Mesenchymal stem cell (in vitro differentiated cells and primary cell): ENCODE measurements around the gene COL25A1.

ENCODE experiments used
- DNase-seq: peaks from one replicate; pipeline ENCODE4 v3.0.0-alpha.2; 2013
- H2AFZ ChIP-seq: one replicate; pipeline ENCODE4 v1.6.1; 2013; ENCODE audit warnings: low read depth, mild to moderate bottlenecking, control low read depth, inconsistent platforms, low read length, moderate library complexity
- H2AK5ac ChIP-seq: 2 replicates; pipeline ENCODE4 v1.6.1; 2013; ENCODE audit warnings: low read length, moderate library complexity, mild to moderate bottlenecking, inconsistent platforms; ENCODE audit not compliant: severe bottlenecking
- H2BK120ac ChIP-seq: one replicate; pipeline ENCODE4 v1.6.1; 2013; ENCODE audit warnings: low read depth, mild to moderate bottlenecking, inconsistent platforms, low read length, moderate library complexity
- H2BK12ac ChIP-seq, 2 experiments: one replicate each; pipeline ENCODE4 v1.6.1; 2013; ENCODE audit warnings: inconsistent platforms in 2 of 2, low read length in 2 of 2, mild to moderate bottlenecking in 2 of 2, moderate library complexity in 2 of 2, control low read depth in 1 of 2
- H2BK15ac ChIP-seq: one replicate; pipeline ENCODE4 v1.6.1; 2013; ENCODE audit warnings: mild to moderate bottlenecking, low read depth, inconsistent platforms; ENCODE audit not compliant: poor library complexity, severe bottlenecking
- H2BK5ac ChIP-seq: 2 replicates; pipeline ENCODE4 v1.6.1; 2013; ENCODE audit warnings: low read depth, mild to moderate bottlenecking, low read length, control low read depth, inconsistent platforms; ENCODE audit not compliant: poor library complexity, severe bottlenecking
- H3K14ac ChIP-seq, 2 experiments: one replicate each; pipeline ENCODE4 v1.6.1; 2013; ENCODE audit warnings: inconsistent platforms in 2 of 2, low read length in 2 of 2, control low read depth in 1 of 2, mild to moderate bottlenecking in 1 of 2, moderate library complexity in 1 of 2
- H3K18ac ChIP-seq, 2 experiments: one replicate each; pipeline ENCODE4 v1.6.1; 2013; ENCODE audit warnings: inconsistent platforms in 2 of 2, low read length in 2 of 2, control low read depth in 1 of 2, low read depth in 1 of 2, mild to moderate bottlenecking in 1 of 2
- H3K23ac ChIP-seq, 2 experiments: one replicate each; pipeline ENCODE4 v1.6.1; 2013; ENCODE audit warnings: inconsistent platforms in 2 of 2, low read length in 2 of 2, mild to moderate bottlenecking in 2 of 2, moderate library complexity in 2 of 2, control low read depth in 1 of 2
- H3K27ac ChIP-seq: 2 replicates; pipeline ENCODE4 v1.5.1; 2013; ENCODE audit warnings: mild to moderate bottlenecking, moderate library complexity, low read length, control low read depth, inconsistent platforms; ENCODE audit not compliant: poor library complexity, severe bottlenecking
- H3K27me3 ChIP-seq, 2 experiments: 2 replicates each; pipeline versions ENCODE4 v1.6.1 to v1.7.0; 2013; ENCODE audit warnings: low read length in 2 of 2, mild to moderate bottlenecking in 2 of 2, moderate library complexity in 2 of 2, control low read depth in 1 of 2, inconsistent platforms in 1 of 2; ENCODE audit not compliant: control insufficient read depth in 1 of 2, insufficient read depth in 1 of 2
- H3K36me3 ChIP-seq, 2 experiments: 2 replicates each; pipeline versions ENCODE4 v1.6.1 to v1.7.0; 2013; ENCODE audit warnings: low read length in 2 of 2, control low read depth in 1 of 2, inconsistent platforms in 1 of 2, low read depth in 1 of 2, mild to moderate bottlenecking in 1 of 2; ENCODE audit not compliant: insufficient read depth in 2 of 2, control insufficient read depth in 1 of 2
- H3K4ac ChIP-seq, 2 experiments: one replicate each; pipeline ENCODE4 v1.6.1; 2013; ENCODE audit warnings: inconsistent platforms in 2 of 2, low read length in 2 of 2, mild to moderate bottlenecking in 2 of 2, moderate library complexity in 2 of 2, control low read depth in 1 of 2, low read depth in 1 of 2
- H3K4me1 ChIP-seq: 2 replicates; pipeline ENCODE4 v1.6.1; 2013; ENCODE audit warnings: low read depth, low read length, control low read depth; ENCODE audit not compliant: control insufficient read depth, insufficient read depth
- H3K4me2 ChIP-seq: 2 replicates; pipeline ENCODE4 v1.6.1; 2013; ENCODE audit warnings: low read length, mild to moderate bottlenecking, inconsistent platforms; ENCODE audit not compliant: poor library complexity, severe bottlenecking
- H3K4me3 ChIP-seq, 2 experiments: 2 replicates each; pipeline versions ENCODE4 v1.5.1 to v1.7.0; 2013; ENCODE audit warnings: low read length in 2 of 2, mild to moderate bottlenecking in 2 of 2, control low read depth in 1 of 2, low read depth in 1 of 2; ENCODE audit not compliant: insufficient read depth in 1 of 2
- H3K79me1 ChIP-seq: replicated peaks from 2 replicates; pipeline ENCODE4 v1.6.1; 2013; ENCODE audit warnings: mild to moderate bottlenecking, control low read depth, low read length, inconsistent platforms; ENCODE audit not compliant: poor library complexity, severe bottlenecking
- H3K9ac ChIP-seq: 2 replicates; pipeline ENCODE4 v1.7.0; 2013; ENCODE audit warnings: mild to moderate bottlenecking, low read length, moderate library complexity
- H3K9me3 ChIP-seq: 2 replicates; pipeline ENCODE4 v1.7.0; 2013; ENCODE audit warnings: mild to moderate bottlenecking, low read length; ENCODE audit not compliant: control insufficient read depth
- H4K8ac ChIP-seq: one replicate; pipeline ENCODE4 v1.6.1; 2013; ENCODE audit warnings: inconsistent platforms, mild to moderate bottlenecking, low read length, moderate library complexity
- H4K91ac ChIP-seq: one replicate; pipeline ENCODE4 v1.6.1; 2013; ENCODE audit warnings: mild to moderate bottlenecking, low read length, inconsistent platforms
- WGBS: methylation state at CpG from one replicate; pipeline ENCODE4 v1.1.7; 2013; ENCODE audit warnings: mixed read lengths; 5-methylcytosine and 5-hydroxymethylcytosine counted together

The COL25A1 gene

GRCh38 chr4:109315341-109315740 is 12.9 kb upstream of the COL25A1 start:
- no peaks in the 10 kb centered on the region for H3K4me1 ChIP-seq
- WGBS: 91% methylated on average over 3 of the region's 3 CpGs

DNA sequence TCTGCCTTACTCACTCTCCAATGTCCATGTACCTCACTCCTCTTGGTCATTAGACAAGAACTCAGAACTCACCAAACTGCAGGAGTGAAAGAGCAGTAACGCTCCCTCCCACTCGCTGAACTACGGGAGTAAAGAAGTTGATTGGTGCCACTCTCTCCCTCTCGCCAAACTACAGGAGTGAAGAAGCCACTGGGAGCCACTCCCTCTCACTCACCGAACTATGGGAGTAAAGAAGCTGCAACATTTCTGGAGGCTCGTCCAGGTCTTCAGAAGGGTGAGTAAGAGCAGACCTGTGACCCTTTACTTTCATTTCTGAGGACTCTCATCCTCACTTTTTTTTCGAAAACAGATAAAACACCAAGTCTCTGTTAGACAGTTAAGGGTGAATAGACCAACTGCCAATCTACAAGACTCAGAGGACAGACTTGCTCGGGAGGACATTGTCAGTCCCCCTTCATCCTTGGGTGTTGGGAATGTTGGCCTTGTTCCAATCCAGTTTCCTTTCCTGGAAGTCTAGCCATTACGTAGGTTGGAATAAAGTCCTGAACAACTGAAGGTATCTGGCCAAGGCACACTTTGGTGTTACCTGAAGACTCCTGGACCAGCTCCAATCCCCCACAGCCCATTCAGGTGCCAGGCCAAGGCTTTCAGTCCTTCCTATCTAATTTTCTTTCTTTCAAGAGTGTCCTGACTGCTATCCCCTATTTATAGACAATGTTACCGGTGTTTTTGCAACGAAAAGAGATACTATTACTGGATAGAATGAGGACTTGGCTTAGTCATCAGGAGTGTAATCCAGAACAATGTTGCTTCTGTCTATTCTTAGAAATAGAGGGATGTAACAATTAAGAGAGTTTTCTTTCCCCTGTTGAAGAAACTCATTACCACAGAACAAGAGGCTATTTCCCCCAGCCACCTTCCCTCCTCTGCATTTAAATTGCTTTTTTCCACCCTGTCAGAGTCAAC is 11.0 kb upstream of the COL25A1 start:
- no peak overlapping the region for H2AK5ac ChIP-seq
- no peaks in the 10 kb centered on the region for H3K36me3 ChIP-seq
- no peaks in the 10 kb centered on the region for H3K27me3 ChIP-seq
- H2AFZ ChIP-seq: no peak overlapping the region
- no peak overlapping the region for H3K9ac ChIP-seq
- no peak for DNase-seq
- no peak overlapping the region for H4K8ac ChIP-seq
- no peak overlapping the region for H3K4ac ChIP-seq
- no peaks in the 10 kb centered on the region for H3K4me1 ChIP-seq
- no peak overlapping the region for H2BK12ac ChIP-seq
- no peak overlapping the region for H3K4me3 ChIP-seq
- 88% methylated on average over 9 of the region's 11 CpGs for WGBS
- H2BK15ac ChIP-seq: no peak overlapping the region
- H3K4me2 ChIP-seq: no peak overlapping the region
- no peak overlapping the region for H3K27ac ChIP-seq
- H3K18ac ChIP-seq: no peak overlapping the region
- peaks cover 14% of the 10 kb centered on the region for H3K9me3 ChIP-seq
- no peak overlapping the region for H3K23ac ChIP-seq
- no peak overlapping the region for H2BK5ac ChIP-seq
- no peak overlapping the region for H3K14ac ChIP-seq
- no peak overlapping the region for H4K91ac ChIP-seq
- H2BK120ac ChIP-seq: no peak overlapping the region
- H3K79me1 ChIP-seq: no peaks in the 10 kb centered on the region

More at GRCh38 chr4:109315341-109315740, 12.9 kb upstream of the COL25A1 start:
- Histone ChIP-seq H3K18ac (no peak overlapping the region), H3K79me1 (no peaks in the 10 kb centered on the region), H4K8ac (no peak overlapping the region), H3K27me3 (no peaks in the 10 kb centered on the region), H4K91ac (no peak overlapping the region), H2BK15ac (no peak overlapping the region), H3K23ac (no peak overlapping the region), H3K36me3 (no peaks in the 10 kb centered on the region), H3K4me2 (no peak overlapping the region), H3K4ac (no peak overlapping the region), H3K9ac (no peak overlapping the region), H3K14ac (no peak overlapping the region), H2BK5ac (no peak overlapping the region), H3K27ac (no peak overlapping the region), H2AFZ (no peak overlapping the region), H2BK120ac (no peak overlapping the region), H2BK12ac (no peak overlapping the region), H3K9me3 (peaks cover 14% of the 10 kb centered on the region), H3K4me3 (no peak overlapping the region), H2AK5ac (no peak overlapping the region)
- no peak for DNase-seq

DNA sequence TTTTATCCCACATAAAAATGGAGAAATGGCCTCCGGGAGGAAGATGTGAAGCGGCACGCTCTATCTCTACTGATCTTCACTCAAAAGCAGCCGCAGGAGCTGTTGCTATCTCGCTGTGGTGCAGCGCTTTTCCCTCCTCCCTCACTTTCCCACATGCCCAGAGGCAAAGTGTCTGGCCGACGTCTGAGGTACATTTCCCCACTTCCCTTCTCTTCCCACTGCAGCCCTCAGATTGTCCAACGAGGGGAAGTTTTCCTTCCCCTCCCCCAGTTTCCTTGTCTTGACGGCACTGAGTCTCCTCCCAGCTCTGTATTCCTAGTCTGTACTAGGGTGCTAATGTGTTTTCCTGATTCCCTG is 660 bp upstream of the COL25A1 start:
- H3K9me3 ChIP-seq: no peaks in the 10 kb centered on the region
- peak overlapping the region; percentile 56 to 80 for H3K4me3 ChIP-seq
- H3K23ac ChIP-seq: no peak overlapping the region
- H3K4ac ChIP-seq: peak overlapping the region in 1 of 2 experiments; percentile 9
- H2BK15ac ChIP-seq: peak overlapping the region; percentile 13
- peaks cover 12% of the 10 kb centered on the region for H3K4me1 ChIP-seq
- H3K27me3 ChIP-seq: peaks cover 15 to 47% of the 10 kb centered on the region in 2 experiments
- peak overlapping the region; percentile 90 for H3K4me2 ChIP-seq
- no peaks in the 10 kb centered on the region for H3K79me1 ChIP-seq
- H3K18ac ChIP-seq: peak overlapping the region; percentile 40 to 45
- H2BK120ac ChIP-seq: no peak overlapping the region
- peak; percentile 72 for DNase-seq
- no peak overlapping the region for H3K14ac ChIP-seq
- H2BK12ac ChIP-seq: peak overlapping the region; percentile 18 to 83
- H2AK5ac ChIP-seq: no peak overlapping the region
- no peaks in the 10 kb centered on the region for H3K36me3 ChIP-seq
- H3K27ac ChIP-seq: peak overlapping the region; percentile 8
- WGBS: 0% methylated on average over 9 of the region's 10 CpGs
- H2BK5ac ChIP-seq: no peak overlapping the region
- H4K8ac ChIP-seq: peak overlapping the region; percentile 59
- H4K91ac ChIP-seq: no peak overlapping the region
- H2AFZ ChIP-seq: peak overlapping the region; percentile 86
- H3K9ac ChIP-seq: peak overlapping the region; percentile 59

DNA sequence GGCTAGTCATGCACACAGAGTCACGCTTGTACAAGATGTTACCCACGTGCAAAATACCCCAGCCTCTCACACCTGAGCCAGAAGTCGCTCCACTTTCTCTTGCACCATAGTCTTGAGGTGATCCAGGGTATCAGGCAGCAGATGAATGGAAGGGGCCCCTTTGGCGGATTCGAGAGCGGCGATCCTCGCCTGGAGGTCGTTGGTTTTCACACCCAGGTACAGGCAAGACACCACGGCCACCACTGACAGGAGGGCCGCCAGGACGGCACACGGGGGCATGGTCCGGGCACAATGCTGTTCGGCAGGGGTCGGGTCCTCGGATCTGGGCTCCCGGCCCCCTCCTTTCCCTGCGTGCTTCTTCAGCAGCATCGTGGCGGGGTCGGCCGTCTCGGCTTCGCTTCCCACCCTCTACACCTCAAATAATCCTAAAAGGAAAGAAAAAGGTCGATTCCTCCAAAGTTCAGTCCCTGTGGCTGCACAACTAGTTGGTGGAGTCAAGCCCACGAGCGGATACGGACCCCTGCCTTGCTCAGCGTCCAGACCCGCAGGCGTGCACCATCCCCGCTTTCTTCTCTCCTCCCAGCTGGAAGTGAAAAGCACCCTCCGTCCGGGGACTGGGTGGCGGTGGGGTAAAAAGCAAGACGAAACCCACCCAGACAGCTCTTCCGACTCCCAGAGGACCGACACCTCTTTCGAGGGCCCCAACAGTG is 652 bp downstream of the COL25A1 start:
- Histone ChIP-seq H2AK5ac (no peak overlapping the region), H2AFZ (peak overlapping the region; percentile 30), H3K18ac (peak overlapping the region; percentile 61 to 83), H2BK120ac (peak overlapping the region; percentile 15), H2BK5ac (no peak overlapping the region), H4K91ac (no peak overlapping the region), H4K8ac (peak overlapping the region; percentile 69), H3K36me3 (no peaks in the 10 kb centered on the region), H3K9ac (peak overlapping the region; percentile 35), H3K14ac (peak overlapping the region in 1 of 2 experiments; percentile 50), H3K4me3 (peak overlapping the region; percentile 56 to 80), H3K23ac (no peak overlapping the region), H2BK12ac (peak overlapping the region; percentile 45 to 79), H2BK15ac (no peak overlapping the region), H3K79me1 (no peaks in the 10 kb centered on the region), H3K9me3 (no peaks in the 10 kb centered on the region), H3K4me1 (peaks cover 12% of the 10 kb centered on the region), H3K27ac (no peak overlapping the region), H3K27me3 (peaks cover 15 to 47% of the 10 kb centered on the region in 2 experiments), H3K4me2 (peak overlapping the region; percentile 90), H3K4ac (peak overlapping the region; percentile 22 to 73)
- peak; percentile 22 for DNase-seq
- 13% methylated on average over 37 of the region's 40 CpGs for WGBS
